ENCODE results near the gene KCNQ1.

Gene KCNQ1

GRCh38 chr11:2741006-2741376 is 296.2 kb downstream of the KCNQ1 start:
- no peak for DNase-seq (ENCODE audit: low spot score)
- FAIRE-seq, result no peak

- DNase-seq (ENCODE audit: low spot score), result peak; percentile 49
- FAIRE-seq, result no peak
These were observed 296.7 kb downstream of the KCNQ1 start for GRCh38 chr11:2741377-2742131.

- DNase-seq (ENCODE audit: low spot score) (no peak), FAIRE-seq (no peak)
These were observed 297.4 kb downstream of the KCNQ1 start for GRCh38 chr11:2742201-2742600.

- no peak for DNase-seq (ENCODE audit: low spot score)
- no peak for FAIRE-seq
These were observed 298.0 kb downstream of the KCNQ1 start for GRCh38 chr11:2742611-2743426.

GRCh38 chr11:2743427-2744110 is 298.8 kb downstream of the KCNQ1 start:
- DNase-seq (ENCODE audit: low spot score) (no peak), FAIRE-seq (no peak)

- DNase-seq (ENCODE audit: low spot score) (no peak), FAIRE-seq (no peak)
These were observed 299.4 kb downstream of the KCNQ1 start for GRCh38 chr11:2744166-2744565.

- DNase-seq (ENCODE audit: low spot score), result no peak
These were observed 300.7 kb downstream of the KCNQ1 start for GRCh38 chr11:2745511-2745910.

GRCh38 chr11:2746401-2747247 is 301.8 kb downstream of the KCNQ1 start:
- FAIRE-seq, result no peak
- DNase-seq (ENCODE audit: low spot score), result no peak

More at GRCh38 chr11:2745511-2745910, 300.7 kb downstream of the KCNQ1 start:
- no peak for FAIRE-seq

- no peak for FAIRE-seq
- no peak for DNase-seq (ENCODE audit: low spot score)
These were observed 302.6 kb downstream of the KCNQ1 start for GRCh38 chr11:2747248-2748027.

GRCh38 chr11:2748061-2748813 is 303.4 kb downstream of the KCNQ1 start:
- FAIRE-seq, result no peak
- DNase-seq (ENCODE audit: low spot score), result no peak

GRCh38 chr11:2748814-2749554 is 304.2 kb downstream of the KCNQ1 start:
- no peak for DNase-seq (ENCODE audit: low spot score)
- FAIRE-seq, result no peak

- FAIRE-seq, result no peak
- DNase-seq (ENCODE audit: low spot score), result no peak
These were observed 305.4 kb downstream of the KCNQ1 start for GRCh38 chr11:2750101-2750681.

- no peak for FAIRE-seq
- DNase-seq (ENCODE audit: low spot score), result no peak
These were observed 306.1 kb downstream of the KCNQ1 start for GRCh38 chr11:2750682-2751522.

- peak; percentile 93 for FAIRE-seq
- no peak for DNase-seq (ENCODE audit: low spot score)
These were observed 306.9 kb downstream of the KCNQ1 start for GRCh38 chr11:2751523-2752203.

- peak; percentile 70 for DNase-seq (ENCODE audit: low spot score)
These were observed 307.5 kb downstream of the KCNQ1 start for GRCh38 chr11:2752204-2752770.

GRCh38 chr11:2752923-2753322 is 308.1 kb downstream of the KCNQ1 start:
- DNase-seq (ENCODE audit: low spot score) (no peak), FAIRE-seq (no peak)

More at GRCh38 chr11:2752204-2752770, 307.5 kb downstream of the KCNQ1 start:
- no peak for FAIRE-seq

GRCh38 chr11:2754008-2754407 is 309.2 kb downstream of the KCNQ1 start:
- FAIRE-seq (no peak), DNase-seq (ENCODE audit: low spot score) (no peak)
